Nucleus accumbens (tissue), 56 donors: ENCODE data around the gene DEPDC5.
"Not testable (repeated sequence)": the region's sequence is repeated elsewhere in the genome, so short reads cannot be mapped to it uniquely, and the experiment has no call there.

Experiments used
- DNase-seq, 56 donors: peaks; one replicate each; lab custom pipeline; 2025; lab: John Stamatoyannopoulos, UW

Gene DEPDC5

DNA sequence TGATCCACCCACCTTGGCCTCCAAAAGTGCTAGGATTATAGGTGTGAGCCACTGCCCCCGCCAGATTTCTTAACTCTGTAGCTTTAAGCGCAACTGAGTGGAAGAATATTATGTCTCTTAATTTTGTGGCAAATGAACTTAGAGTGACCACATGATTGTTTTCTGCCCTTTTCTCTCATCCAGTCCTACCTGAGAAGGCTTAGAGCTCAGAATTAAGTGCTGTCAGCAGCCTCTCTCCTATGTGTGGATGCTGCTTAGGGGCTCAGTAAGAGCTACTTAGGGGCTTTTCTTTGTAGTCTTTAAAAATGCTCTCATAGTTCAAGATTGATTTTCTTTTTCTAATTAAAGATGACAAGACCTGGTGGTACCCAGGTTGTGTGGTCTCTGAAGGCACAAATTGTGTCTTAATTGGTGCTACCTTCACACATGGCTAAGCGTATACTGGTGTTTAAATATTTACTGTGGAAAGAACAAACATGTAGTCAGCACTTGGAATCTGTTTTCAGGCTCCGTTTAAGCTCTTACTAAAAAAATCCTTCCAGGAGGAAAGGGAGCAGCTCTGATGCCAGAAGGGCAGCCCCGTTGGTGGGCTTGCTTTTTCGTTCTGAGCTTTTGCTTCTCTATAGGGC is 59.3 kb downstream of the DEPDC5 start:
- DNase-seq = no peak

DNA sequence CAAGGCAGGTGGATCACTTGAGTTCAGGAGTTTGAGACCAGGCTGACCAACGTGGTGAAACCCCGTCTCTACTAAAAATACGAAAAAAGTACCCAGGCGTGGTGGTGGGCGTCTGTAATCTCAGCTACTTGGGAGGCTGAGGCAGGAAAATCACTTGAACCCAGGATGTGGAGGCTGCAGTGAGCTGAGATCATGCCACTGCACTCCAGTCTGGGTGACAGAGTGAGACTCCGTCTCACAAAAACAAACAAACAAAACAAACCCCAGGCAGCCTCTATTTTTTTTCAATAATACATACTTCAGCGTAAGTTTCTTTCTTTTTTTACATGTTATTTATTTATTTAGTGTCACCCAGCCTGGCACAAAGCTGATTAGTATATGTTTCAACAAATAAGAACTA is 60.1 kb downstream of the DEPDC5 start:
- DNase-seq = not testable (repeated sequence)

DNA sequence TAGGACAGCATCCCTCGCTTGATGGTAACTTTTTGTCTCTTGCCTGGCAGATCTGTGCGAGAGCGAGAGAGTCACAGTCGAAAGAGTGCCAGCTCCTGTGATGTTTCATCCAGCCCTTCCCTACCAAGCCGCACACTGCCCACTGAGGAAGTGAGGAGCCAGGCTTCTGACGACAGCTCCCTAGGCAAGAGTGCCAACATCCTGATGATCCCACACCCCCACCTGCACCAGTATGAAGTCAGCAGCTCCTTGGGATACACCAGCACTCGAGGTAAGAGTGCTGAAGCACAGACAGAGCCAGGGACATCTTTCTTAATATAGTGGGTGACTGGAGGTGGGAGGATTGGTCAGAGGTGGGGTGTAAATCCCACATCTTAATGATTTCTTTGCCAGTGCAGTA is 61.1 kb downstream of the DEPDC5 start:
- DNase-seq = no peak

DNA sequence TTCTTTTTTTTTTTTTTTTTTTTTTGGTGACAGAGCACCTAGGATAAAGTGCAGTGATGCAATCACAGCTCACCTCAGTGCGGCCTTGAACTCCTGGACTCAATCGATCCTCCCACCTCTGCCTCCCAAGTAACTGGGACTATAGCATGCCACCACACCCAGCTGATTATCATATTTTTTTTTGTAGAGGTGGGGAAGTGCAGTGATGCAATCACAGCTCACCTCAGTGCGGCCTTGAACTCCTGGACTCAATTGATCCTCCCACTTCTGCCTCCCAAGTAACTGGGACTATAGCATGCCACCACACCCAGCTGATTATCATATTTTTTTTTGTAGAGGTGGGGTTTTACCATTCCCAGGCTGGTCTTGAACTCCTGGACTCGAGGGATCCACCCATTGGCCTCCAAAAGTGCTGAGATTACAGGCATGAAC is 61.6 kb downstream of the DEPDC5 start:
- not testable (repeated sequence) for DNase-seq

DNA sequence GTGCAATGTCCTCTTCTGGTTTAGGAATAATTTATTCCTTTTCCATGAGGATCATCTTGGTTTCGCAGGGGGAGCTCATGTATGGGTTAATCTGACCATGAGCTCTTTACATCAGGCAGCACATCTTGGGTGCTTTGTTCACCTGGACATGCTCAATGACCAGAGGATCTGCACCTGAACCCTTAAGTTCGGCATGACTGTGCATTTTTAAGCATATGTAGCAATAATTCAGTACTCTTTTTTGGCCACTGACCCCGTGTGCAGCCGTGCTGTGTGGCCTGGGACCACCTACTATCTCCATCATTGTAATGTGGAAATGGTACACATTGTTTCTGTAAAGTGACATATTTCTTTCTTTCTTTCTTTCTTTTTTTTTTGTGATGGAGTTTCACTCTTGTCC is 62.9 kb downstream of the DEPDC5 start:
- DNase-seq = no peak

DNA sequence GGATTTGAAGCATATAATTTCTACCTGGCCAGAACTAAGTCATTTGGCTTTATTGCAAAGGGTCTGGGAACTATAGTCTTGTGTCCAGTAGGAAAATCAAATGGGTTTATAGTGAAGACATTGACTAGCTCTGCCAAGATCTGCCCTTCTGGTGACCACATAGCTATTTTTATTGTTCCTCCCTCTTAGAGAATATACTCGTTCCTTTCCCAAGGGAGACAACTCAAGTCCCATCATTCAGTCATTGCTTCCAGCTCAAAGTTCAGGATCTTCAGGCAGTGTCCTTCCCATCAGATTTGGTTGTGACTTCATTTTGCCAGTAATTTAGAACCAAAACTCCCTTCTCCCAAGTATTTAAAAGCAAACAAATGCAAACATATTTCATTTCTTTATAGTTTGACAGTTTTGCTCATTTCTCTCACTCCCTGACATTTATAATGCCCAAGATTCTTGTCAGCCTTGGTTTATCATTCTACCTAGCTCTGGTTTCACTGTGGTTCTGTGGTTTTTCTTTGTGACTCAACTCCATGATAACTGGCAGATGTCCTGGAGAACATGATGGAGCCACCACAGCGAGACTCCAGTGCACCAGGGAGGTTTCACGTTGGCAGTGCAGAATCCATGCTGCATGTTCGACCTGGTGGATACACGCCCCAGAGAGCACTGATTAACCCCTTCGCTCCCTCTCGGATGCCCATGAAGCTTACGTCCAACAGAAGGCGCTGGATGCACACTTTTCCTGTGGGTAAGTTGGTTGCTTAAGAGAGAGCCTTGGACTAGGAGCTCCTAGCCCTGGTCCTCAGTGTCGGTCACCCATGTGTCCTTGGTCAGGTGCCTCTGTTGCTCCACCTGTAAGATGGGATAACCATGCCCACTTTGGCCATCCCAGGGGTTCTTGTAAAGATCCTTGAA is 64.9 kb downstream of the DEPDC5 start:
- no peak for DNase-seq

DNA sequence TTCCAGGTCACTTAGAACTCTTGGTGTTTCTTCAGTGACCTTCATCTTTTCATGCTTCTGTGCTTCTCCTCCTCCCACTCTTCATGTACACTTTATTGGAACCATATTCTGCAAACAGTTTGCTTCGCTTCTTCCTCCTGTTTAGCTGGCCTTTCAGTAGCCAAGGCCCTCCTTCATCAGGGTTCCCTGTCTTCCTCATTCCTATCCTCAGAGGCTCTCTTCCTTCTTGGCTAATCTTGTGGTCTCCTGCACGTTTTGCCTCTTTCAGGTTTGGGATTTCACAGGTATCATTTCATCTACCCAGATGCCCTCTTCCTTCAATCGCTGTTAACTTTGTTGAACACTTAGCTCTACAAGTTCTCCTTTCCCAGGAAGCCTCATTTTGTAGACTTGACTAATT is 66.8 kb downstream of the DEPDC5 start:
- DNase-seq = no peak

DNA sequence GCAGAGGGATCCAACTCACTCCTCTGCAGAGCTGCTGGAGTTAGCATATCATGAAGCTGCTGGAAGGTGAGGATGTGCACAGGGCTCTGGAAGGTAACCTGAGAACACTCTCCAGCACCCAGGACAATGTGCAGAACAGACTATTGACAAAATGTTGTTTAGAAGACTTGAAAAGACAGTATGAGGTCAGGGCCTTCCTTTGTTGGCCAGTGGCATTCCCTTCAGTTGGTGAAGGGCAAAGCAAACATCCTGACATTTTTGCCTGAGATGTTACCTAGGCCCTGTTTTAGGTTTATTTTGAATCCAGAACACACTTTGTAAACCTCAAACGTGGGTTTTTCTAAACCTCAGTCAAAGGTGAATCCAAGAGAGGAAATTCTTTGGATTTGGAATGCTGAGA is 67.8 kb downstream of the DEPDC5 start:
- no peak for DNase-seq

DNA sequence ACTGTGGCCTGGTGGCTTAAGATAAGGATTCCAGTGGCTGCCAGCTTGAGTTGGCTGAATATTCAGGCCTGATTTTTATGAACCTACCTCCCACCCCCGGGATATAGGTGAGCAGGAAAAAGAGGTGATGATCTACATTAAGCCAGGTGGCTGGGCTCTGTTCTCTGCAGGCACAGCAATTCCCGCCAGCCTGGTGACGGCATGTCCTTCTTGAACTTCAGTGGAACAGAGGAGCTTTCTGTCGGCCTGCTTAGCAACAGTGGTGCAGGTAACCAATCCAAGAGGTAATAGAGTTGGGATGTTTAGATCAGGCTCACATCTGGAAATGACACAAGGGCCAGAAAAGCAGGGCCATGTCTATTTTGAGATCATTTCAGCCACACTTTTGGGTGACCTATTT is 68.7 kb downstream of the DEPDC5 start:
- DNase-seq = no peak

DNA sequence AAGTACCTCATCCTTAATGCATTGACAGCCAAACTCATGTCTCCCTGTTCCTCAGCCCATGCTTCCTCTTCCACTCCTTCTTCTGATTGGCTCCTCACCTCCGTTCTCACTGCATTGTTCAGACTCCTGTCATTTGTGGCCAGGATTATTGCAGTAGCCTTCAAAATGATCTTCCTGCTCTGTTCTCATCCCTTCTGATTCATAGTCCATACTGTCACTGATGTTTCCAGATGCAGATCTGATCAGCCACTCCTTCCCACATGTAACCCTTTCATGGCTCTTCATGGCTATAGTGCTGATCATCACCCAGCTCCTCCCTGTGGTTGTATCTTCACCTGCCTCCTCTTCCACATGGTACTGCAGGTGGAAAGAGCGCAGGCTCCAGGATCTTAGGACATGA is 71.7 kb downstream of the DEPDC5 start:
- DNase-seq = no peak

DNA sequence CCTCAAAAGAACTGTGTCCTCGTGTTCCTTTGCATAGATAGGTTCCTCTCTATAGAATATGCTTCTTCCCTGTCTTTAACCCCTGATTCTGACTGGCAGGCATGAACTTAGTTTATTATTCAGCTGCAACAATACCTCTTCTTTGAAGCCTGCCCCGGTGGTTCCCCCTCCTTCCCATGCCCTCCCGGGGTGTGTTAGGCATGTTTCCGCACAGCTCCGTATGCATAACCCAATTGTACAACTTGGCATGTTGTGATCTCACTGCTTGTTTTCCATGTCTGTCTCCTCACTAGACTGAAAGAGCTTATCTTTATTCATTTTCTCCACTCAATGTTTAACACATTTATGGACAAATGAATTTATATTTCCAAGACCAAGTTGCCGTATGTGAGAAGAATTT is 72.6 kb downstream of the DEPDC5 start:
- peak in 31 of 56 donors; percentile 0 to 55 (median 23) for DNase-seq

DNA sequence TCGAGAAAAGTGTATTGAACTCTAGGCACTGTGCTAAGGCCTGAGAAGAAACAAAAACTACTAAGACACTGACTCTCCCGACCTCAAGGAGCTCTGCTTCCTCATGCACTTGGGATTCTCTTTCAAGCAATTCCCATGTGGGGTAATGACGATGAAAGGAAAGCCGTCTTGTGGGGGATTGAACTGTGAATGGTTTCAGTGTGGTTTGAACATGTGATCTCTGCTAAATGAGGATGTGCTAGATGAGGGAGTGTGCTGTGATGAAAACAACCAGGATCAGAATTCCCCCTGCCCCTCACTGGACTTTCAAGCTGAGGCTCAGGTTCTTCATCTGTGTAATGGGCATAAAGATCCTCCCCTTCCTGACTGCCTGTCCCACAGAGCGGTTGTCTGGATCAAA is 74.9 kb downstream of the DEPDC5 start:
- no peak for DNase-seq

DNA sequence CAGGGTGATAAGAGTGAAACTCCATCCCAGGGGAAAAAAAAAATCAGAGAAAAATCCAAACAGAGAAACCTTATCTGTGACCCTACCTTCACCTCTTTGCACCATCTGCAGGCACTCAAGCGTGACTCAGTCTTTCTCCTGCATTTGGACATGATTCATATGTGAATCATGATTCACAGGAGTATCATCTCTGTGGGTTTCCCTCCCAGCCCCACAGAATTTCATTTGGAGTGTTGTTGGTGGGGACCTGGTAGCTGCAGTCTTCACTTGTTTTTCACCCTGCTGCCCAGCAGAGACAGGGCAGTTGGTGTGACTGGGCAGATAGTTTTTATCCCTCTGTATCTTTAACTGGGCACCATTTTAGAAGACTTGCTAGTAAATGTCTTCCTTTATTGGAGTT is 75.7 kb downstream of the DEPDC5 start:
- peak in 16 of 56 donors; percentile 4 to 51 (median 21) for DNase-seq

DNA sequence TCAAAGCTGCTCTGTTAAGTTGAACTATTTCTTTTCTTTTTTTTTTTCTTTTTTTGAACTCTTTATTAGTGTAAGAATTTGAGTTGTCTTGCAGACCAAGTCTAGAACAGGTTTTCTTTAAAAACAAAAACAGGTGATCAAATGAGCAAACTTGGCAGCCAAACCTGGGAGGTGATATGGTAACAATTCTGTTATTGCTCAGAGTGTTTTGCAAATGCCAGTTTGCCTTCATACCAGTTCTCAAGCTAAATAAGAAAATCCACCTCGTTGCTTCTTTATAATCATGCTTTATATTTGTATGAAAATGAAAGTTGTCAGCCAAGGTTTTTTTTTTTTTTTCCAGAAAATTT is 76.9 kb downstream of the DEPDC5 start:
- no peak for DNase-seq

DNA sequence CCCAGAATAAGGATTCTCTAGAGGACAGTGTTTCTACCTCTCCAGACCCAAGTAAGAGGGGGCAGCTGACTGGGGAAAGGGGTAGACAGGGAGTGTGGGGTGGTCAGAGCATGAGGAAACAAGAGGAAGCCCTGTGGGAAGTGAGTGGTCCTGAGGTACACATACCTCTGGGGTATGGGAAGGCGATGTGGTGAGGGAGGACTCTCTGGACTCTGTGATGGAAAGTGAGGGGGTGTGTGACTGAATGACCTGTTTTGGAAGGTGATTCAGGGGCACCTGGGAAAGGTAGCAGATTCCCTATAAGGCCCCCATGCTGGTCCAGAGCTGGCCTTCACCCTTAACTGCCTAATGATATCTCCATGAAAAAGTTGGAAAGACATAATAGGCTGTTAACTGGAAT is 80.1 kb downstream of the DEPDC5 start:
- no peak for DNase-seq

DNA sequence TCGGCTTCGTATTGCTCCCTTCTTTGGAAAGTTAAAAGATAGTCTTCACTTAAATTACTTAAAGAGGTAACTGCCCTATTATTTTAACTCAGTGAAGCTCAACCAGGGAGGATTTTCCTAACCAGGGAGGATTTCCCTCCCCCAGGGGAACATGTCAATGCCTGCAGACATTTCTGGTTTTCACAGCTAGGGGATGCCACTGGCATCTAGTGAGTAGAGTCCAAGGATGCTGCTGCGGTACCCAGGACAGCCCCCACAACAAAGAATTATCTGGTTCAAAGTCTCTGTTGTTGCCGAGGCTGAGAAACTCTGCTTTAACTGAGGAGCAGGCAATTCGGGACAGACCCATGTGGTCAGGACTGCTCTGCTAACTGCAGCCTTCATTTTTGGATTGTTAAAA is 82.2 kb downstream of the DEPDC5 start:
- no peak for DNase-seq

DNA sequence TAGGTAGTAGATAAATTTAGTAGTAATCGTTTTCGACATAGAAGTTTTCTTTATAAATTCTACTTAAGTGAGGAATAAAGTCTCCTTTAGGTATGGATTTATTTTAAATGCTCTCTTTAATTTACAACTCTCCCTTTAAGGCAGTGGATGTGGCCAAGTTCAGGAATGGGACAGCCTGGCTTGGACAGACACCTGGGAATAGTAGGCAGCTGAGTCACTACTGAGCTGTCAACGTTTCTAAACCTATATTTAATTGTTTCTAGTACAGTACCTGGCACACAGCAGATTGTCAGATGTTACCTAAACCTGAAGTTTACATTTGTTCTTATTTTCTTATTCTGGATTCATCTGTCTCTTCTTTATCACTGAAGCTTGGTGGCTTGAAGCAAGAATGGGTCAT is 85.1 kb downstream of the DEPDC5 start:
- no peak for DNase-seq

DNA sequence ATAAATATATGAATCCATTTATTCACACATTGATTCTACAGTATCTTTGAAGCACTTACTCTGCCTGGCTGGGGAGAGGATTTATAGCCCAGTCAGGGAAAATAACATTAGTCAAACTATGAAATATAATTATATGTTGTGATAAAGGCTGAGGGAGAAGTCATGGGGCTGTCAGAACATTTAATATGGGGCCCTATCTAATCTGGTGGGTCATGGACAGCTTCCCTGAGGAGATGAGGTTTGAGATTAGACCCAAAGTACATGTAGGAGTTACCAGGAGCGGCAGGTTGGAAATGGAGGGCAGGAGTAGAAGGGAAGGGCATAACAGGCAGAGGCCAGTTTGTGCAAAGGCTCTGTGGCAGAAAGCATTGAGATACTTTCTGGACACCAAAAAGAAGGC is 86.2 kb downstream of the DEPDC5 start:
- no peak for DNase-seq

DNA sequence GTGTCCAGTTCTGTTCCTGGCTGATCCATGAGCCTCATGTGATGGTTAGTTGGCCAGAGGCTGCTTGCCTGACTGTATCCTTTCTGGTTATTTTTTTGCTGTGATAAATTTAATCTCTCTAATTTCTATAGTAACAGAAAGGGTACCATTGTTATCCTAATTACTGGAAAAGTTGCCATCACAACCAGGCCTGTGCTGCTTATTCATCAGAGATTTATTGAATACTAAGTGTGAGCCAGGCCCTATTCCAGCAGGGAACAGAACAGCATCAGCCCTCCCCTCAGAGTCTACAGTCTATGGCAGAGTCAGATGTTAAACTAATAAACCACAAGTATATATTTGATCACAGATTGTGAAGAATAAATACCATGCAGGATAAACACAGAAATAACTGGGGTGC is 86.8 kb downstream of the DEPDC5 start:
- peak in 4 of 56 donors; percentile 16 to 41 (median 32) for DNase-seq

DNA sequence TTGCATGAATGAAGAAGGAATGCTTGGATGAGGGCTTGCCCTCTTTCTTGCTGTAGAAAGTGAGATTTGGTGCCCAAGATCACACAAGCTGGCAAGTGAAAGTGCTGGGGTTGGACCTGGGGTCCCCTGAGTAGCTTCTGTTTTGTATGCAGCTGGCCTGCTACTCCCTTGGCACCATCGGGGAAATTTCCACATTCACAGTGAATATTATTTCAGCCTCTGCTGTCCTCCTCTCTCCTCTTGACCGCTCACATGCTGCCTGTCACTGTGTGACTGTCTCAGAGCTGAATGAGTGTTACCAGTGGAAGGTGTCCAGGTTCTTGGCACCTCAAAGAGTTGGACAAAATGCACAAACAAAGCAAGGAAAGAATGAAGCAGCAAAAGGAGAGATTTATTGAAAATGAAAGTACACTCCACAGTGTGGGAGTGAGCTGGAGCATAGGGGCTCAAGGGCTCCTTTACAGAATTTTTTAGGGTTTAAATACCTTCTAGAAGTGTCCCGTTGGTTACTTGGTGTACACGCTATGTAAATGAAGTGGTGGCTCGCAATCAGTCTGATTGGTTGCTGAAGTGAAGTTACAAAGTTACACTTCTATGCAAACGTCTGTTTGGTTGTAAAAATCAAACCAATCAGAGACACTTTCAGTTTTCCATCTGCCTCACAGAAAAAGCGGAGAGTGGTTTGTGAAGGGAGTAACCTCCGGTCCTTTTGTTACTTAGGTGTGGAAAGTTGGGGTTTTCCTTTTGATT is 87.4 kb downstream of the DEPDC5 start:
- DNase-seq = peak in 5 of 56 donors; percentile 8 to 21 (median 9)

DNA sequence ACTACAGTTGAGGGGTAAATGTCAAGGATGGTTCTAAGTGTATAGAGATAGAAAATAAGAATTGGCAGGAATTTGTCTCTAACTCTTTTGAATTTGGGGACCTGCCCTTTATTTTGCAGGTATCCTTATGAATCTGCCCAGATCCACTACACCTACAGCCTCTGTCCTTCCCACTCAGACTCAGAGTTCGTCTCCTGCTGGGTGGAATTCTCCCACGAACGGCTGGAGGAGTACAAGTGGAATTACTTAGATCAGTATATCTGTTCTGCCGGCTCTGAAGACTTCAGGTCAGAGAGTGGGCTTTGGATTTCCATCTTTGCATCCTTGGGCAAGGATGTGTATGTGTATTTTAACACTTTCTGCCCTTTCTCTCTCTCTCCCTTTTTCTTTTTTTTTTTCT is 89.7 kb downstream of the DEPDC5 start:
- no peak for DNase-seq
